Measurements from ENCODE around the gene ARL6.
"Not testable (repeated sequence)": the region's sequence is repeated elsewhere in the genome, so short reads cannot be mapped to it uniquely, and the experiment has no call there.

Gene ARL6

DNA sequence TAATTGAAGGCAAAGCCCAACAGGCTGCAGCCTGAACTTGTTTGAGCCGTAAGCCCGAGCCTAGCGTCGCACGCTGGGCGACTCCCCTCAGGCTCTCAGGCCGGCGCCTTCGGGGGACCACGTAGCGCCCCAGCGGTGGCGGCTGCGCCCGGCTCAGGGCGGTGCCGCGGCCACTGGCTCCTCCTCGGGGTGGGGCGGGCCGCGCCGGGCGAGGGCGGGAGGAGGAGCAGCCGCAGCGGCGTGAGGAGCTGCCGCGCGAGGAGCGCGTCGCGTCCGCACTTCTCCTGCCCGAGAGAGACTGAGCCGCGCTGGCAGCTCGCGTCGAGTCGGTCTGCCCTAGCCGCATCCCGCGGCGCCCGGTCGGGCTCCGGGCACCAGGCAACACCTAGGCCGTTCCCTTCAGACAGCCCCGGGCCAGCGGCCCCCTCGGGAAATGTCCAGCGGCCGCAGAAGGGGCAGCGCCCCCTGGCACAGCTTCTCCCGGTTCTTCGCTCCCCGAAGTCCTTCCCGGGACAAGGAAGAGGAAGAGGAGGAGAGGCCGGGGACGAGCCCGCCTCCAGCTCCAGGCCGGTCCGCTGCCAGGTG lies 57.3 kb downstream of the ARL6 start, which contains the start of gene CRYBG3:
CRYBG3 (plus strand) TSS at position 238 of the 585 bp plus-strand sequence; CDS start at position 434, 196 bp downstream.
- no peak for FAIRE-seq

DNA sequence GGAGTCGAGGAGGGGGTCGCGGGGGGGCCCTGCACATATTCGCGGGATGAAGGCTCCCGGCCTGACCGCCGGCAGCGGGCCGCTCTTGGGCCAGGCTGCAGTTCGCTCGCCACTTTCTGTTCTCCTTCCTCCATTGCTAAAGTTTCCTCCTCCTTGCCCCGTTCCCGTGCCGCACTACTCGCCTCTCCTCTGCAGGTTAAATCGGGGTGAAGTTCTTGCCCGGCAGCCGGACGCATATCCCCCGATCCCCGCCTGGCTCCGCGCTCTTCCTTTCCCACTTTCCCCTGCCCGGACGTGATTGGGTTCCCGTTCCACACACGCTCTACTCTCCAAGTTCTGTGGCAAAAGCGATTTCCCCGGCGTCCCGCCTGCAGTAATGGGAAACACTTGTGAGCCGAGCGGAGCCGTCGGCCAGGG lies 57.8 kb downstream of the ARL6 start:
- no peak for FAIRE-seq

DNA sequence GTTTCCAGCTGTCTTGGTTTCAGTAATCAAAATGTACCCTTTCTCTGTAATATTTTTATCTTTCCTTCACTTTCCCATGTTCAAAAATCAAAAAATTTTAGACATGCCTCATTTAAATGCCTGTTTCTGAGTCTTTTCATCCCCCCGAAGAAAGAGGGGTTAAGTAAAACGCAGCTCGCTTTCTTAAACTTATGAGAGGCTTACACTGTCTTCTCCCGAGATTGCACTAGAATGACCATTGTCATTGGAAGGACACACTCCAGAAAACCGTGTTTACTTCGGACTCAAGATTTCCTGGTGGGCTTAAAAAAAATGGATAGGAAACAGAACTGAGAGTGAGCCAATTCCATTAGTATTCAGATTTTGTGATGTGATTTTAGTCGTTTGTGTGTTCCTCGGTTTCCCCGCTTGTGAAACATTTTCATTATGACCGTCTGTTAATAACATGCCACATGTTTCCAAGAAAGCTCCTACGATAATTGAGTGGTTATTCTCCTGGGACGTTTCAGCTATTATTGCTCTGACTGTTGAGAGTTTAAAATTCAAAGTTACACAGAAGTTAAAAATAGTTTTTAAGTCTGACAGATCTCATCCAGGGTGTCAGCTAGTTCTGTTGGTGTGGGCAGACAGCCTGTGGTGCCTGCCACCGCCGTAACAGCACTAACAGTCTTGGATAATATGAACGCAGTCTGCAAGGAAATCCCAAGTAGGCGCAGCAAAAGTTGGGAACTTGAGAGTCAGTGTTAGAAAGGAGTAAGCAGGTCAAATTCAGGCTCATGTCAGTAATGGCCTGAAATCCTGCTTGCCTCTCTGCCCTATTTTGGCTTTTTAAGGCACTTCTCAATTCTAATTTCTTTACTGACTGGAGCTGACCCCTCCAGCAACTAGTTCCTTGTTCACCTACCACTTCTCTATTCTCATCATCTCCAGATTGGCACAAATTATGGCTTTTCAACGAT lies 58.8 kb downstream of the ARL6 start:
- FAIRE-seq, result no peak

DNA sequence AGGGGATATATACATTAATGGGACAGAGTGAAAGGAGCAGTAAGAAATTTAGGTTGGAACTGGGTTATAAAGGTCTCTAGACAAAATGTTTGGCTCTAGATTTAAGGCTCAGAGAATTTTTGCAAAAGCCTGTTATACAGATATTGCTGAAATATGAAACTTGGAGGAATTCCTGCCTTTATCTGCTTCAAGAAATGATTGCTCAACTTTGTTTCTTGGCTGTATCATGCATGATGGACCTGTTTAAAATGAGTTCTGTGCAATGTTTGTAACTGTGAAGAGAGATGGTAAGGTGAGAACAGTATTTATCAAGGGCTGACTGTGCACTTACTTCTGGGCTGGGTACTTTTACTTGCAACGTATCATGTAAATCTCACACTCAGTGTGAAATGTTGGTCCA lies 60.5 kb downstream of the ARL6 start:
- no peak for FAIRE-seq

DNA sequence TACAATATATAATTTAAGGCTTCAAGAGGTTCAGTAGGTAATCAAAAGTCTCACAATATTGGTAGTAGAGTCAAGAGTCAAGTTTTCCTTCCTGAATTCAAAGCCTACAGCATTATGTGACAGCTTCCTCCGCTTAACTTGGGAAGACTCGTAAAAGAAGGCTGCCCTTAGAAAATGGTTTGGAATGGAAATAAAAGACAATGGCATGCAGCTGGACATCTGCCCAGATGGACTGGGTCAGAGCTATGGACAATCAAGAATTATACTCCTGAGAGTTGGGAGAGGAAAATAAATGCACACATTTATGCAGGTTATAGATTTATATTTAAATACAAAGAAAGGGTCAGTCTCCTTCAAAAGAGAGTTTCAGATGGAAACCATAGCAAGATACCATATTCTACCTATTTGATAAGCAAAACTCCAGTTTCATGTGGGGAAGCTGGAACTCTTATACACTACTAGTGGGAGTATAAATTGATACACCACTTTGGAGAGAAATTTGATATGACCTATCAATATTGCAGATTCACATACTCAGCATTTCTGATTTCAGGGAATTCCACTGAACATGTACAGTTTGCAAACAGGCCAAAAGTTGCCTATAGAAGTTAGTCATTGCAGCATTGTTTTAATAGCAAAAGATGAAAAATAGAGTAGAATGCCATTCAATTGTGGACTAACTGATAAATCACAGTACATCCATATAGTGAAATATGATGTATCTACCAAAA lies 63.3 kb downstream of the ARL6 start:
- no peak for FAIRE-seq

DNA sequence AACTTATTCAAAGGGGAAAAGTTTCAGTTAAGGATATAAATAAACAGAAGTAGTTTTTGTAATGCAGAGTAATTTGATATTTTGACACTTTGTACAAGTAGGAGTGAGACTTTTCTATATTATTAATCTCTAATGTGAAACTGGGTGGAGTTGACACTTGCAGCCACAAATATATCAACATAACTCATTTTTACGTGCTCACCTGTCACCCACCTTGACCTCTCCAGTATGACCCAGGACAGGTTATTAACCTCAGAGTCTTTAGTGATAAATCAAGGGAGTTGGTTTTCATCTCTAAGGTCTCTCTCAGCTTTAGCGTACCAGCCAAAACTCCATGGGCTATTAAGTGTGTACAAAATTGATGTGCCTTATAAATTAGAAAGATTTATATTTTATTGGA lies 64.6 kb downstream of the ARL6 start:
- no peak for FAIRE-seq

DNA sequence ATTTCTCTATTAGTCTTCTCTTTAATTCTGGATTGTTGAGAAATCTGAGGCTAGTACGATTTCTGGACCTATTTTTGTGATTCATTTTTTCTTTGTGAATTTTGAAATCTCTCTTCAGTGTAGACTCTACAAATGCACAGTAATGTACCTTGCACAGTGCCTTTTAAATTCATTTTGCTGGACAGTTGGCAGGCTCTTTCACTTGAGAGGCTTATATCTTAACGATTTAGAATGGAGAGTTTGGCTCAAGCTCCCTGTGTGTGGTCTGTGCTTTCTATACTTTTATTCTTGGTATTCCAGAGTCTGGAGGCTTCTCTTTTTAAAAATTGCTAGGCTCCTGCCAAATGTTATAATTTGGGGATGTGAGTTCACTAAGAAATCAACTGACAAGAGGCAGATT lies 66.1 kb downstream of the ARL6 start:
- no peak for FAIRE-seq

DNA sequence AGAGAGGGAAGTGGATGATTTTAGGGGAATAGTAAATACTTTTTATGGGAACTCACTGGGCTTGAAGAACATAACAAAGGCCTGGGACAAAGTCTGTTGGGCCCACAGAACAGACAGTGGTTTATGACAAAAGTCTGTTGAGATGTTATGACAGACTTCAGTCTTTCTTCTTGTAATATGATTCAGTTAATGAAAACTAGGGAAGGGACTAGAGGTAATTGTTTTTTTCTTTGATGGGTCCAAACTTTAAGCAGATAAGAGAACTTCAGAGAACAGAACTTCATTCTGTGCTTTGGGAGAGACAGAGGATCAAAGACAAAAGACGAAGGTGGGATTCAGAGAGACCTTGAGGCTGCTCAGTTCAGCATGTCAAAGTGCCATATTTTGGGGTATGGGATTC lies 66.6 kb downstream of the ARL6 start:
- no peak for FAIRE-seq

DNA sequence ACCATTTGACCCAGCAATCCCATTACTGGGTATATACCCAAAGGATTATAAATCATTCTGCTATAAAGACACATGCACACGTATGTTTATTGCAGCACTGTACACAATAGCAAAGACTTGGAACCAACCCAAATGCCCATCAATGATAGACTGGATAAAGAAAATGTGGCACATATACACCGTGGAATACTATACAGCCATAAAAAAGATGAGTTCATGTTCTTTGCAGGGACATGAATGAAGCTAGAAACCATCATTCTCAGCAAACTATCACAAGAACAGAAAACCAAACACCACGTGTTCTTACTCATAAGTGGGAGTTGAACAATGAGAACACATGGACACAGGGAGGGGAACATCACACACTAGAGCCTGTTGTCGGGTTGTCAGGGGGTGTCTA lies 68.6 kb downstream of the ARL6 start:
- FAIRE-seq, result not testable (repeated sequence)

DNA sequence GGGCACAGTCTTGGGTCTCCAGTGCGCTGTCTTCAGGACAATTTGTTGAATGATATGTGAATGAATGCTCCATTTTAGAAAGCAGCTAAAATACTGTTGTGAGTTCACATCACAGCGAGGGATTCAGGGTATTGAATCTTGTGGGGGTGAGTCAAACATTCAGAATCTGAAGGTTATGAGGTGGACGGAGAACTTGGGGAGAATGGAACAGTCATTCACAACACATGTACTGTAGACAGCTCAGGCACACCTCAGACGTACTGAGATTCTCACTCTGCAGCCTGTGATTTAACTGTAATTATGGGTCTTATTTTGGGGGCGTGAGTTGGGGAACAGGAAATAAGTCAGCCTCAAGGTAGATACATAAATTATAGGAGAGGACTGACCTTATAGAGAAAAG lies 71.2 kb downstream of the ARL6 start:
- FAIRE-seq, result no peak

DNA sequence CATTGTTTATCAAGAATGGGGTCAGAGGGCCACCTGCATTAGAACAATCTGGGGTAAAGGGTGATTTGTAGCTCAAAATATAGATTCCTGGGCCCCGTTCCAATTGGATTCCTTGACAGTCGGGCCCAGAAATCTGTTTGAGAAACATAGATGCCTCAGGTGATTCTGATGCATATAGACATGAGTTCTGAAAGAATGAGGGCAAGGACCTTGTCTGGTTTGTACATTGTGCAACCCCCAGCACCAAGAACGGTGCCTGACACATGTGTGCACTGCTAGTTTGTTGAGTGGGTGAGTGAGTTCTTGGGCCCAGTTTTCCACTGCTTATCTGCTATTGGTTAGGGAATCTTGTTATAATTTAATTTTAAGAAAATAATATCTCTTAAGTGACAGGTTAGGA lies 73.8 kb downstream of the ARL6 start:
- no peak for FAIRE-seq

DNA sequence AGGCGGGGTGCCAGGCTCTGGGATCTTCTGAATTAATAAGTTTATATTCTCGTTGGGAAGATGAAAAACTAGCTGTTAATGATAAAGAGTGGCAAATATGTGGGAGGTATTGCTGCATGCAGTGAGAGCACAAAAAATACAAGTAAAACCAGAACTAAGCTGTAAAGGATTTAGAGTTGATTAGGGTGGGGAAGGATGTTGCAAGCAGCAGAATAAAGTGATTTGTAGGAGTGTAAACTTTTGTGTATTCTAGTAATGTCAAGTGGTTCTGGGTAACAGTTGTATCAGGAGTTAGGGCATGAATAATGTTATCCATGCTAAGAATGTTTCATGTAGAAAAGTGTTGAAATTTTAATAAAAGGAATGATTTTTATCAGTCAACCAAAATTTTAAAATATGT lies 75.4 kb downstream of the ARL6 start:
- FAIRE-seq, result no peak

DNA sequence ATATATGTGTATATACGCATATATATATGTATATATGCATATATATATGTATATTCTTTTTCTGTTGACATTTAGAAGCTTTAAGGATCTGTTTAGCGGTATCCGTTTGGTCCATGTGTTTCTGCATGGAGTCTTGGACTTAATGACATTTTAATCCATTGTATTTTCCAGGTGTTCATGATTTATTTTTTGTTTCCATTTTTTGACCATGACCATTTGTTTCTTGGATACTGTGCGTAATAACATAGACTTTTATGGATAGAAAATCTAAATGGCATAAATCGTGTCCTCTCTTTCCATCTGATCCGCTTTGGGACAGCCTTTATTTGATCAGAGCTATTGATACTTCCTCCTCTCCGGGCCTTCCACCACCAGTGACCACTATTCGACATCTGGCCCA lies 76.7 kb downstream of the ARL6 start:
- no peak for FAIRE-seq

DNA sequence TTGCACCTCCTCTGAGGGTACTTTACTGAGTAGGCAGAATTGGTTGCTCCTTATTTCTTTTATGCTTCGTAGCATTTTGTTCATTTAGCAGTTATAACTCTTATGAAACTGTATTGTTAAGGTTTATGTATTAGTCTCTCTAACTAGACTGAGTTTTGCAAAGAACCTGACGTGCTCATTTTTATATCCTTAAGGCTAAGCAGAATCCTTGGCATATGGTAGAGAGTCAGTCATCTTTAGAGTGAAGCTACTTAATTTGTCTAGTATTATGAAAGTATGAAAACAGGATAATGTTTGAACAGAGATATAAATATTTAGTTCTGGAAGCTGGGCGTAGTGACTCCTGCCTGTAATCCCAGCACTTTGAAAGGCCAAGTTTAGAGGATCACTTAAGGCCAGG lies 77.4 kb downstream of the ARL6 start:
- no peak for FAIRE-seq

DNA sequence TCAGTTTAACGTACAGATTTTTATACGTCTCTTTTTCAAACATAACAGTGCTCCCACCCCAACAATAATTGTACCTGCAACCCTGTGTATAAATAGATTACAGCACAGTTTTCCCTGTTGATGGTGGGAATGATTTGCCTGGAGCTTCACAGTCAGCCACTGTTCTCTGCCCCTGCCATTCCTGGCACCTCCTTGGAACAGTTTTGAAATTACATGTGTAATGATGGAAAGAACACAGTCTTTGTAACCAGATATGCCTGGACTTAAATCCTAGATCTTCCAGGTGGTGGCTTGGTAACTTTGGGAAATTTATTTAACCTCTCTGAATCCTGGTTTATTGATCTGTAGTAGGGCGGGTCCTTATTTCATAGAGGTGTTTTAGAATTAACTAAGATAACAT lies 84.2 kb downstream of the ARL6 start:
- no peak for FAIRE-seq
